SU-DHL-6 (cell line): ENCODE measurements around the gene TRIM3.

Experiments
- H2AFZ ChIP-seq: fragments of 200-600 bp; sonication (generic); 2 replicates; pipeline ENCODE4 v1.6.1; 2014; ENCODE audit warnings: low read depth, mild to moderate bottlenecking, moderate library complexity, mixed read lengths, antibody characterized with exemption, low read length; ENCODE audit not compliant: severe bottlenecking
- H3F3A ChIP-seq: fragments of 200-600 bp; shearing (Covaris generic); 2 replicates; pipeline ENCODE4 v1.6.0; 2016; ENCODE audit warnings: antibody characterized with exemption, mild to moderate bottlenecking; ENCODE audit not compliant: insufficient read depth
- H3K27ac ChIP-seq: fragments of 200-600 bp; sonication (generic); 2 replicates; pipeline ENCODE4 v1.5.1; 2016; ENCODE audit warnings: low read depth, mild to moderate bottlenecking, low read length, moderate library complexity, mixed read lengths
- H3K27me3 ChIP-seq: fragments of 200-600 bp; sonication (generic), shearing (Covaris generic); 2 replicates; pipeline ENCODE4 v1.6.0; 2014; ENCODE audit warnings: mild to moderate bottlenecking, low read length
- H3K36me3 ChIP-seq: fragments of 200-600 bp; sonication (generic); 2 replicates; pipeline ENCODE4 v1.6.1; 2014; ENCODE audit warnings: mild to moderate bottlenecking, low read length, mixed read lengths
- H3K4me2 ChIP-seq: fragments of 300-600, 200-600 bp; shearing (Covaris generic), sonication (generic); 2 replicates; pipeline ENCODE4 v1.6.0; 2014; ENCODE audit warnings: low read length, low read depth, mild to moderate bottlenecking; ENCODE audit not compliant: poor library complexity, severe bottlenecking
- H3K4me3 ChIP-seq: fragments of 200-600 bp; sonication (generic); 2 replicates; pipeline ENCODE4 v1.5.1; 2014; ENCODE audit warnings: antibody characterized with exemption, low read length, mild to moderate bottlenecking, mixed read lengths; ENCODE audit not compliant: insufficient read depth, poor library complexity, severe bottlenecking
- H3K79me2 ChIP-seq: fragments of 200-600 bp; sonication (generic); 2 replicates; pipeline ENCODE4 v1.6.1; 2014; ENCODE audit warnings: mild to moderate bottlenecking, low read length, moderate library complexity; ENCODE audit not compliant: insufficient read depth
- H3K9ac ChIP-seq: fragments of 200-600 bp; sonication (generic); 2 replicates; pipeline ENCODE4 v1.7.0; 2014; ENCODE audit warnings: mild to moderate bottlenecking, low read length
- H3K9me2 ChIP-seq: fragments of 200-600 bp; sonication (generic); replicated peaks from 2 replicates; pipeline ENCODE4 v1.6.1; 2014; ENCODE audit warnings: low read length; ENCODE audit not compliant: insufficient read depth
- H3K9me3 ChIP-seq: fragments of 200-600 bp; sonication (generic); 2 replicates; pipeline ENCODE4 v1.6.1; 2014; ENCODE audit warnings: low read length, mixed read lengths; ENCODE audit not compliant: insufficient read depth
- H4K20me1 ChIP-seq: fragments of 200-600 bp; sonication (generic); 2 replicates; pipeline ENCODE4 v1.6.1; 2014; ENCODE audit warnings: low read depth, mild to moderate bottlenecking, antibody characterized with exemption, low read length, moderate library complexity, mixed read lengths
- EZH2phosphoT487 ChIP-seq: fragments of 200-600 bp; sonication (generic), shearing (Covaris generic); conservative IDR thresholded peaks from 2 replicates; pipeline ENCODE4 v1.6.1; 2018; ENCODE audit warnings: mild to moderate bottlenecking, antibody characterized with exemption, low read length, moderate library complexity, mixed read lengths
- TF ChIP-seq, protein P1 (sequence below): fragments of 200-600 bp; sonication (generic); IDR thresholded peaks from one replicate; pipeline ENCODE4 v1.5.1; 2017; ENCODE audit warnings: antibody characterized with exemption, mild to moderate bottlenecking, low read length, moderate library complexity; ENCODE audit not compliant: insufficient read depth, poor library complexity, severe bottlenecking

TRIM3 gene

GRCh38 chr11:6404342-6405051 is 69.2 kb downstream of the TRIM3 start:
- no peak overlapping the region for H3K9ac ChIP-seq
- no peaks in the 10 kb centered on the region for H3F3A ChIP-seq
- no peaks in the 10 kb centered on the region for H3K36me3 ChIP-seq
- H3K79me2 ChIP-seq, result no peaks in the 10 kb centered on the region
- TF ChIP-seq, protein P1, sequence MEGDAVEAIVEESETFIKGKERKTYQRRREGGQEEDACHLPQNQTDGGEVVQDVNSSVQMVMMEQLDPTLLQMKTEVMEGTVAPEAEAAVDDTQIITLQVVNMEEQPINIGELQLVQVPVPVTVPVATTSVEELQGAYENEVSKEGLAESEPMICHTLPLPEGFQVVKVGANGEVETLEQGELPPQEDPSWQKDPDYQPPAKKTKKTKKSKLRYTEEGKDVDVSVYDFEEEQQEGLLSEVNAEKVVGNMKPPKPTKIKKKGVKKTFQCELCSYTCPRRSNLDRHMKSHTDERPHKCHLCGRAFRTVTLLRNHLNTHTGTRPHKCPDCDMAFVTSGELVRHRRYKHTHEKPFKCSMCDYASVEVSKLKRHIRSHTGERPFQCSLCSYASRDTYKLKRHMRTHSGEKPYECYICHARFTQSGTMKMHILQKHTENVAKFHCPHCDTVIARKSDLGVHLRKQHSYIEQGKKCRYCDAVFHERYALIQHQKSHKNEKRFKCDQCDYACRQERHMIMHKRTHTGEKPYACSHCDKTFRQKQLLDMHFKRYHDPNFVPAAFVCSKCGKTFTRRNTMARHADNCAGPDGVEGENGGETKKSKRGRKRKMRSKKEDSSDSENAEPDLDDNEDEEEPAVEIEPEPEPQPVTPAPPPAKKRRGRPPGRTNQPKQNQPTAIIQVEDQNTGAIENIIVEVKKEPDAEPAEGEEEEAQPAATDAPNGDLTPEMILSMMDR, result no peak
- no peak for TF ChIP-seq EZH2phosphoT487
- no peaks in the 10 kb centered on the region for H4K20me1 ChIP-seq
- H3K9me3 ChIP-seq, result no peaks in the 10 kb centered on the region
- H3K27ac ChIP-seq, result no peak overlapping the region
- no peaks in the 10 kb centered on the region for H3K27me3 ChIP-seq
- no peak overlapping the region for H3K4me2 ChIP-seq
- H2AFZ ChIP-seq, result no peak overlapping the region
- no peak overlapping the region for H3K4me3 ChIP-seq
- H3K9me2 ChIP-seq, result no peaks in the 10 kb centered on the region

- Histone ChIP-seq H3K4me3 (no peak overlapping the region), H3K9ac (peak overlapping the region; percentile 34; the same call in 1 of the 2 replicates), H2AFZ (no peak overlapping the region), H3K9me3 (no peaks in the 10 kb centered on the region), H3K79me2 (no peaks in the 10 kb centered on the region), H3K9me2 (no peaks in the 10 kb centered on the region), H3K36me3 (no peaks in the 10 kb centered on the region), H4K20me1 (no peaks in the 10 kb centered on the region), H3K27ac (no peak overlapping the region), H3K27me3 (no peaks in the 10 kb centered on the region), H3K4me2 (peak overlapping the region; percentile 45), H3F3A (no peaks in the 10 kb centered on the region)
- TF ChIP-seq EZH2phosphoT487, result no peak
- TF ChIP-seq, protein P1, result no peak
Observed at GRCh38 chr11:6403539-6403938, 70.2 kb downstream of the TRIM3 start.

GRCh38 chr11:6402561-6402981 is 71.2 kb downstream of the TRIM3 start:
- Histone ChIP-seq H3K4me3 (peak overlapping the region; percentile 4), H3K9ac (peak overlapping the region; percentile 34; the same call in 1 of the 2 replicates), H3K36me3 (no peaks in the 10 kb centered on the region), H3K27me3 (no peaks in the 10 kb centered on the region), H2AFZ (peak overlapping the region; percentile 2), H3F3A (no peaks in the 10 kb centered on the region), H3K9me3 (no peaks in the 10 kb centered on the region), H3K27ac (peak overlapping the region; percentile 50), H4K20me1 (no peaks in the 10 kb centered on the region), H3K9me2 (no peaks in the 10 kb centered on the region), H3K4me2 (peak overlapping the region; percentile 45), H3K79me2 (no peaks in the 10 kb centered on the region)
- TF ChIP-seq, protein P1, result no peak
- TF ChIP-seq EZH2phosphoT487, result no peak
